Osteoblast (primary cell): ENCODE measurements around the gene AGBL5. TPM values are rescaled to one million over a fixed set of nuclear protein-coding genes. Genes with fewer than 3 reads are reported as not detected.

ENCODE experiments used
- DNase-seq: peaks from one replicate; pipeline ENCODE4 v3.0.0; 2011; ENCODE audit warnings: low spot score, mixed read lengths; ENCODE audit not compliant: insufficient read length; ENCODE audit errors: missing footprints
- H2AFZ ChIP-seq: 2 replicates; pipeline ENCODE4 v1.6.0; 2011; ENCODE audit warnings: mild to moderate bottlenecking, low read length
- H3K27ac ChIP-seq: 2 replicates; pipeline ENCODE4 v1.5.1; 2011; ENCODE audit warnings: mild to moderate bottlenecking, low read depth, low read length, moderate library complexity
- H3K27me3 ChIP-seq: 2 replicates; pipeline ENCODE4 v1.6.0; 2012; ENCODE audit warnings: mild to moderate bottlenecking, control low read depth, inconsistent platforms, low read length, moderate library complexity; ENCODE audit not compliant: insufficient read depth
- H3K36me3 ChIP-seq: 2 replicates; pipeline ENCODE4 v1.5.1; 2011; ENCODE audit warnings: mild to moderate bottlenecking, low read length, control low read depth, moderate library complexity; ENCODE audit not compliant: insufficient read depth
- H3K4me1 ChIP-seq: 2 replicates; pipeline ENCODE4 v1.5.1; 2011; ENCODE audit warnings: mild to moderate bottlenecking, low read length, control low read depth, moderate library complexity; ENCODE audit not compliant: insufficient read depth
- H3K4me2 ChIP-seq: 2 replicates; pipeline ENCODE4 v1.6.0; 2011; ENCODE audit warnings: mild to moderate bottlenecking, low read length; ENCODE audit not compliant: insufficient read depth
- H3K4me3 ChIP-seq: fragments of 200-600 bp; sonication (generic); 3 replicates; pipeline ENCODE4 v1.5.1; 2012; ENCODE audit warnings: mild to moderate bottlenecking, low read length, inconsistent platforms; ENCODE audit not compliant: insufficient read depth
- H3K79me2 ChIP-seq: 2 replicates; pipeline ENCODE4 v1.6.0; 2012; ENCODE audit warnings: mild to moderate bottlenecking, low read length, control low read depth, inconsistent platforms; ENCODE audit not compliant: insufficient read depth
- H3K9me3 ChIP-seq: 2 replicates; pipeline ENCODE4 v1.5.1; 2011; ENCODE audit warnings: low read depth, low read length, control low read depth
- H4K20me1 ChIP-seq: 2 replicates; pipeline ENCODE4 v1.6.0; 2012; ENCODE audit warnings: mild to moderate bottlenecking, low read length, control low read depth; ENCODE audit not compliant: insufficient read depth
- CTCF ChIP-seq: IDR thresholded peaks from 2 replicates; pipeline ENCODE4 v1.5.1; 2011; ENCODE audit warnings: mild to moderate bottlenecking, low read depth, low read length, moderate library complexity; ENCODE audit errors: extremely low read depth
- total RNA-seq: library from RNA; depleted of rRNA; stranded (reverse); fragments of >200 nt; gene quantifications from 2 replicates; pipeline ENCODE4 v1.2.3, GENCODE V29; 2012

The AGBL5 gene
- total RNA-seq, 1 donor = 24.6 TPM

- no peak for TF ChIP-seq CTCF
- H3K27me3 ChIP-seq = no peaks in the 10 kb centered on the region
- no peak overlapping the region for H3K4me3 ChIP-seq
- H3K4me2 ChIP-seq = no peak overlapping the region
- no peak overlapping the region for H2AFZ ChIP-seq
- H3K36me3 ChIP-seq = peaks cover 27% of the 10 kb centered on the region
- no peaks in the 10 kb centered on the region for H3K9me3 ChIP-seq
- peaks cover 34% of the 10 kb centered on the region for H3K79me2 ChIP-seq
- H4K20me1 ChIP-seq = peaks cover 33% of the 10 kb centered on the region
- H3K27ac ChIP-seq = no peak overlapping the region
- peak; percentile 77 for DNase-seq
- H3K4me1 ChIP-seq = peaks cover 27% of the 10 kb centered on the region
Measured at GRCh38 chr2:27083410-27084296, 32.2 kb downstream of the AGBL5 start.

GRCh38 chr2:27084297-27085061 lies 33.0 kb downstream of the AGBL5 start:
- Histone ChIP-seq H3K4me2 (no peak overlapping the region), H3K9me3 (no peaks in the 10 kb centered on the region), H3K4me3 (no peak overlapping the region), H3K36me3 (peaks cover 27% of the 10 kb centered on the region), H3K4me1 (peaks cover 25% of the 10 kb centered on the region), H3K27ac (no peak overlapping the region), H3K79me2 (peaks cover 26% of the 10 kb centered on the region), H4K20me1 (peaks cover 33% of the 10 kb centered on the region), H2AFZ (no peak overlapping the region), H3K27me3 (no peaks in the 10 kb centered on the region)
- DNase-seq = peak; percentile 80
- TF ChIP-seq CTCF = no peak

GRCh38 chr2:27085062-27085672 lies 33.7 kb downstream of the AGBL5 start:
- H3K4me1 ChIP-seq = peaks cover 19% of the 10 kb centered on the region
- no peak overlapping the region for H2AFZ ChIP-seq
- no peaks in the 10 kb centered on the region for H3K9me3 ChIP-seq
- peak overlapping the region; percentile 17 for H3K27ac ChIP-seq
- DNase-seq = peak; percentile 81
- no peak for TF ChIP-seq CTCF
- H3K36me3 ChIP-seq = peaks cover 27% of the 10 kb centered on the region
- peaks cover 29% of the 10 kb centered on the region for H4K20me1 ChIP-seq
- H3K4me3 ChIP-seq = peak overlapping the region; percentile 73
- H3K79me2 ChIP-seq = peaks cover 19% of the 10 kb centered on the region
- peak overlapping the region; percentile 79 for H3K4me2 ChIP-seq
- no peaks in the 10 kb centered on the region for H3K27me3 ChIP-seq

GRCh38 chr2:27085673-27086089 lies 34.2 kb downstream of the AGBL5 start:
- no peaks in the 10 kb centered on the region for H3K27me3 ChIP-seq
- peak; percentile 49 for TF ChIP-seq CTCF
- H3K36me3 ChIP-seq = peaks cover 27% of the 10 kb centered on the region
- H4K20me1 ChIP-seq = peaks cover 27% of the 10 kb centered on the region
- peaks cover 14% of the 10 kb centered on the region for H3K79me2 ChIP-seq
- H3K27ac ChIP-seq = peak overlapping the region; percentile 17
- peak overlapping the region; percentile 73 for H3K4me3 ChIP-seq
- H3K4me1 ChIP-seq = peaks cover 14% of the 10 kb centered on the region
- DNase-seq = peak; percentile 95
- peak overlapping the region; percentile 79 for H3K4me2 ChIP-seq
- H2AFZ ChIP-seq = no peak overlapping the region
- H3K9me3 ChIP-seq = no peaks in the 10 kb centered on the region
